Activated gamma-delta T cell (primary cell): Measurements from ENCODE around the gene EVA1B.
A peak's percentile ranks its signal among the peaks of the same experiment; 100 is the strongest.

Experiments
- DNase-seq: peaks from one replicate; lab custom pipeline; 2025; lab: John Stamatoyannopoulos, UW
- total RNA-seq, 2 donors: gene quantifications; one replicate each; lab custom pipeline; 2026; lab: John Stamatoyannopoulos, UW

EVA1B gene, protein sequence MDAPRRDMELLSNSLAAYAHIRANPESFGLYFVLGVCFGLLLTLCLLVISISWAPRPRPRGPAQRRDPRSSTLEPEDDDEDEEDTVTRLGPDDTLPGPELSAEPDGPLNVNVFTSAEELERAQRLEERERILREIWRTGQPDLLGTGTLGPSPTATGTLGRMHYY
- total RNA-seq: 3.3 to 4.9 reads per million in 2 donors

- peak; percentile 42 for DNase-seq
Observed at GRCh38 chr1:36323636-36324352, at the start of gene EVA1B. TSS of gene EVA1B (minus strand) at chr1:36323645. CDS start at chr1:36323037, 608 bp downstream.

GRCh38 chr1:36372617-36373016, 49.2 kb upstream of the EVA1B start:
- no peak for DNase-seq

- no peak for DNase-seq
Observed at GRCh38 chr1:36369061-36369861, 45.8 kb upstream of the EVA1B start.

GRCh38 chr1:36367798-36368197, 44.4 kb upstream of the EVA1B start:
- no peak for DNase-seq

GRCh38 chr1:36367066-36367465, 43.6 kb upstream of the EVA1B start:
- DNase-seq: no peak

DNA sequence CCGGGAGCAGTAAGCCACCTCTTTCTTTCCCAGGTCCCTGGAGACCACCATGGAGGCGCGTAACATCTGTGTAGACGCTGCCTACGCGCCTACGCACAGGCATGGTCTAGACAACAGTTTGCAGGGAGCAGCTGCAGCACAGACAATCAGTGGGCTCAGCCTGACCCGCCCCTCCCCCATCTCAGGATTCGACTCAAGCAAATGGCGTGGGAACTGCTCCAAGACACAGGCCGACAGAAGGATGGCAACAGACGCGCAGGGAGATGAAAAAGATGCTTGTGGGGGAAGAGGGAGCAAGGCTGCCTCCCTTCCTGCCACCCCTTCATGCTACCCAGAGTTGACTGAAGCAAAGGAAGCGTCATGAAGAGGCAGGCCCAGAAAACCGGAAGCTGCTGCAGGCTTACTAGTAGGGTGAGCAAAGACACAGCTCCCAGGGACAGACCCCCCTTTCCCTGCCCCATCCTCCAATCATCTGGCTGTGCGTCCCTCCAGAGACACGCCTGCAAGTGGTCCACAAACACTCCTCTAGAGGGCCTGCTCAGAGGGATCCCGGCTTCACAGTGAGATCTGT, 42.7 kb upstream of the EVA1B start:
- no peak for DNase-seq

DNA sequence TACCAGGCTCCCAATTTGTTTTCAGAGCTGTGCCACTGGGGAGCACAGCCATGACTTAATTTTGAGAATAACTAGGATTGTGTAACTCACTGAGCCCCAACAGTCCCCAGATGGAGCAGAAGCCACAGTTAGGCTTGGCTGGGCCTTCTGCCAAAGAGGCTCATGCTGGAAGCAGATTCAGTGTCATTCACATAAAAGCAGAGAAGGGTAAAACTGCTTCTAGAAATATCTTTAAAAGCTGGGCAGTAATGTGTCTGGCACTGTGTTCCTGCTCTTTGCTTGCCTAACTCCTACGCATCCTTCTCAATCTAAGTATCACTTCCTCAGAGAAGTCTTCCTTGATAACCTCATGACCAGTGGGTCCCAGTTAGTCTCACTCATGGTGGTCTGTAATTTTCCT, 41.9 kb upstream of the EVA1B start:
- no peak for DNase-seq

GRCh38 chr1:36359911-36360550, 36.6 kb upstream of the EVA1B start:
- DNase-seq: no peak

DNA sequence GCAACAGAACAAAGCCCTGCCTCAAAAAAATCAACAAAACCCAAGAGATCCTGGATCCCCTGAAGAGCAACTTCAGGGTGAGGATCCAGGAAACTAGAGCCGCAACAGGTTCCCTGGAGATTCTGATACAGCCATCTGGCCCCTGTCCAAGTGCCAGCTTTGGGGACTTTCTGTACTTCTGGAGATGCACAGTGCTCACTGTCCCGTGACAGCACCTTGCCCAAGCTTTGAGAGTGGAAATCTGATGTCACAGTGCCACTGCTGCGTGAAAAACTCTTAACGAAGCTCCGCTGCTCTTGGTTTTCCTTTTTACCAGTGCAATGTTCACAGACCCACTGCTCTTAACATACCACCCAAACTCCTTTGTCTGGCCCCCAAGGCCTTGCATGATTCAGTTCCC, 35.9 kb upstream of the EVA1B start:
- DNase-seq: no peak

GRCh38 chr1:36358514-36359084, 35.2 kb upstream of the EVA1B start:
- DNase-seq: no peak

GRCh38 chr1:36355811-36356210, 32.4 kb upstream of the EVA1B start:
- DNase-seq: no peak

DNA sequence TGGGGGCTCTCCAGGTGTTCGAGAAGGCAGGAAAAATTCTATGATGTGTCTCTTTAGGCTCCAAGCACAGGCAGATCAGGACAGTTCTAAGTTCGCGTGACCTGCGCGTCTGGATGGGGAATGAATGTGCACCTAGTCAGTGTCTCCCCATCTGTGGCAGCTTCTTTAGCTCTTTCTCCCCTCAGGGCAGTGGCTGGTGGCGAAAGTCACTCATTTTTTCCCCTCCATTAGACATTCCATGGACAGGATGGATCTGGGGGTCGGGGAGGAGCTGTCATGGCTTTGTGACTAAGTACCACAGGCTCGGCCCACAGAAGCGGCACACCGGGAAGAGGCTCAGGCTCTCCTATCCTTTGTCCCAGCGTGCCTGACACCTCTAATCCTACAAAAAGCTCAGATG, 31.0 kb upstream of the EVA1B start:
- no peak for DNase-seq

GRCh38 chr1:36352910-36353878, 29.7 kb upstream of the EVA1B start:
- no peak for DNase-seq

DNA sequence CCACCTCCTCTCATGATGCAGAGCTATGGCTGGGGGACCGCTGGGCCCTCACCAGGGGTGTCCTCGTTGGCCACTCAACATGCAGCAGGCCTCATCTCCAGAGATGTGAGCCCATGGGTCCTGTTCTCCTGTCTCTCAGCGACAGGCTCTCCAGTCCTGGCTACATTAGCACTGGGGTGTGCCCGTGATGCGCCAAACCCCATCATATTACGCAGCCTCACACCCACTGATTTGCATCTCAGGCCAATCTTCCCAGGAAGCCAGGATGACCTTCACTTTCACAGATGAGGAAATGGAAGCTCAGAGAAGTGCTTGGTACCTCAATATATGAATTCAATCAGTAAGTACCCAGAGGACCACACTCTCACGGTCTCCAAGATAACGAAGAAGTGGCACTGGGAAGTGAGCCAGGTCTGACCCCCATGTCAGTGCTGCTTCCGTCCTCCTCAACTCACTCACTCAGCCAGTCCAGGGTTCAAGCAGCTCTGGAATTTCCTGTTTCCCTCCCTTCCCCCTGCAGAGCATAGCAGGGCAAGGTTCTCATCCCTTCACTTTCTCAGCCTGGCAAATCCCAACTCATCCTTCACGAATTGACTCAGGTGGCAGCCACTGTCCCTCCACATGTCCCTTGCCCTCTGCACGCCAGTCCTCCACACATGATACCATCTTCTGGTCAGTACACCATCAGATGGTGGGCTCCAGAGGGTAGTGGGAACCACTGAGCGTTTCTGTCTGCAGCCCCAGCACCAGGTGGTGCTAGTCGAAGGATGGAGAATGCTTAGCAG, 28.9 kb upstream of the EVA1B start:
- DNase-seq: no peak

GRCh38 chr1:36351227-36351977, 28.0 kb upstream of the EVA1B start:
- no peak for DNase-seq

- no peak for DNase-seq
Observed at GRCh38 chr1:36350659-36351226, 27.3 kb upstream of the EVA1B start.

DNA sequence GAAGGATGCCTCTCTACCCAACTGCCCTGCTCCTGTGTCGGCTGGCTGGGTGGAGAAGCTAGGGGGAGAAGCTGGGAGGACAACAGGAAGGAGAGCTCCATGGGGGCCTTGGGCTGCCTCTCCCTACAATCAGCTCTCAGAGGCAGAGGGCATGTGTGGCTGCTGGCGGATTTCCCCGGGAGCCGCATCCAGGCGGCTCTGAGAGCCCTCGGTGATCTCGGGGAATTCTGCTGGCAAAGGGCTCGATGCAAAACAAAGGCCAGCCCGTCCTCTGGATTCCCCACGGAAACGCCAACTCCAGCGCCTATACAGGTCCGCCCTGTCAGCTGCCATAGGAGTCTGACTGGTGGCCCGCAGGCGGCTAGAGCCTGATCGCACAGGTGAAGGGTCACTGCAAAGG, 26.4 kb upstream of the EVA1B start:
- no peak for DNase-seq

DNA sequence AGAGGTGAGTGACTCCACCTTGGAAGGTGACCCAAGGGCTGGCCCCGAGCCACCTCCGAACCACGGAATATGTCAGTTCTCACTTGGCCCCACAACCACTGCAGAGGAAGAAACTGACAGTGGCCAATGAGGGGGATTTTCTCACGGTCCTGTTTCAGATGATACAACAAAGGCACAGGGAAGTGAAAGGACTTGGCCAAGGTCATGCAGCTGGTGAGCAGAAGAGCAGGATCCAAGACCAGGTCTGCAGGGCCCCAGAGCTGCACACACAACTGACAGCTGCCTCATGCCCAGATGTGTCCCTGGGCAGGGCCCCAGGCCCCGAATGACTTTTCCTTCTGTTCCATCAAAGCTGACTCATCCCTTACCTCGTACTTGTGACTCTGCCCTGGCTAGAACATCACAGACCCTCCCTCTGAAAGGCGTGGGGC, 25.8 kb upstream of the EVA1B start:
- DNase-seq: no peak
